IMR-90 (cell line): ENCODE results near the gene GLRA3. TPM values are rescaled to one million over a fixed set of nuclear protein-coding genes. Genes with fewer than 3 reads are reported as not detected.

Experiments
- ATAC-seq: fragments of 200-7000 bp; cut with Tn5 transposase; 2 replicates; pipeline ENCODE4 v1.9.1; 2020; ENCODE audit warnings: low read depth, mild to moderate bottlenecking, moderate library complexity
- BruUV-seq: library from RNA; stranded (reverse); fragments of 400-500 nt; replicated peaks from 2 replicates; lab custom pipeline; 2021; lab: Mats Ljungman, UMichigan
- CTCF ChIA-PET: fragments of 300-600 bp; formaldehyde crosslinking; extraction: SDS; loops from one replicate; lab custom pipeline; 2021; ENCODE audit warnings: antibody characterized with exemption; lab: Yijun Ruan, JAX
- POLR2A ChIA-PET: fragments of 300-600 bp; sonication (Branson Sonifier 250); formaldehyde crosslinking; loops from one replicate; lab custom pipeline; 2022; ENCODE audit warnings: antibody characterized with exemption; ENCODE audit not compliant: unreplicated experiment; lab: Charles Lee
- DNase-seq: peaks from one replicate; pipeline ENCODE4 v3.0.0; 2013
- H2AFZ ChIP-seq: replicated peaks from 2 replicates; pipeline ENCODE3; 2013; ENCODE audit warnings: low read length, mild to moderate bottlenecking; ENCODE audit not compliant: poor library complexity
- H2AK5ac ChIP-seq: 2 replicates; pipeline ENCODE4 v1.6.1; 2013; ENCODE audit warnings: low read depth, low read length, inconsistent platforms
- H2AK9ac ChIP-seq: replicated peaks from 2 replicates; pipeline ENCODE3; 2013; ENCODE audit warnings: mild to moderate bottlenecking, low read depth, low read length, moderate library complexity; ENCODE audit not compliant: poor library complexity
- H2BK120ac ChIP-seq: 2 replicates; pipeline ENCODE4 v1.6.1; 2013; ENCODE audit warnings: low read depth, low read length, inconsistent platforms
- H2BK15ac ChIP-seq: 3 replicates; pipeline ENCODE4 v1.6.1; 2013; ENCODE audit warnings: low read depth, low read length, inconsistent platforms
- H2BK20ac ChIP-seq: 2 replicates; pipeline ENCODE4 v1.6.1; 2013; ENCODE audit warnings: low read depth, mild to moderate bottlenecking, inconsistent platforms, low read length, moderate library complexity
- H2BK5ac ChIP-seq: 2 replicates; pipeline ENCODE4 v1.6.1; 2013; ENCODE audit warnings: mild to moderate bottlenecking, low read depth, low read length, inconsistent platforms; ENCODE audit not compliant: poor library complexity, severe bottlenecking
- H3K14ac ChIP-seq: replicated peaks from 2 replicates; pipeline ENCODE4 v1.6.1; 2013; ENCODE audit warnings: low read depth, low read length, inconsistent platforms
- H3K18ac ChIP-seq: 2 replicates; pipeline ENCODE4 v1.6.1; 2013; ENCODE audit warnings: low read depth, low read length, control low read depth
- H3K23ac ChIP-seq: 2 replicates; pipeline ENCODE4 v1.6.1; 2013; ENCODE audit warnings: low read depth, low read length, inconsistent platforms
- H3K27ac ChIP-seq: 2 replicates; pipeline ENCODE4 v1.5.1; 2013; ENCODE audit warnings: mild to moderate bottlenecking, control low read depth, low read length; ENCODE audit not compliant: insufficient read depth
- H3K27me3 ChIP-seq: 2 replicates; pipeline ENCODE4 v1.6.1; 2013; ENCODE audit warnings: low read length; ENCODE audit not compliant: control insufficient read depth, insufficient read depth
- H3K36me3 ChIP-seq: 2 replicates; pipeline ENCODE4 v1.6.1; 2013; ENCODE audit warnings: low read length, mixed read lengths; ENCODE audit not compliant: control insufficient read depth, insufficient read depth
- H3K4ac ChIP-seq: 2 replicates; pipeline ENCODE4 v1.6.1; 2013; ENCODE audit warnings: low read depth, low read length, inconsistent platforms
- H3K4me1 ChIP-seq: 2 replicates; pipeline ENCODE4 v1.6.1; 2013; ENCODE audit warnings: low read length, mixed read lengths; ENCODE audit not compliant: control insufficient read depth, insufficient read depth
- H3K4me2 ChIP-seq: 2 replicates; pipeline ENCODE4 v1.6.1; 2013; ENCODE audit warnings: low read depth, mild to moderate bottlenecking, control low read depth, low read length, moderate library complexity
- H3K4me3 ChIP-seq: 2 replicates; pipeline ENCODE4 v1.5.1; 2013; ENCODE audit warnings: low read depth, mild to moderate bottlenecking, control low read depth, low read length, moderate library complexity; ENCODE audit not compliant: insufficient read depth
- H3K56ac ChIP-seq: 2 replicates; pipeline ENCODE4 v1.6.1; 2013; ENCODE audit warnings: low read length, inconsistent platforms; ENCODE audit not compliant: insufficient read depth; ENCODE audit errors: extremely low read depth
- H3K79me1 ChIP-seq, 2 experiments: 2 replicates each; pipeline ENCODE4 v1.6.1; 2013; ENCODE audit warnings: low read length in 2 of 2, inconsistent platforms in 1 of 2, low read depth in 1 of 2
- H3K9ac ChIP-seq: 2 replicates; pipeline ENCODE4 v1.6.1; 2013; ENCODE audit warnings: low read depth, low read length, control low read depth
- H3K9me1 ChIP-seq: 2 replicates; pipeline ENCODE4 v1.6.1; 2013; ENCODE audit warnings: low read length, inconsistent platforms; ENCODE audit not compliant: insufficient read depth
- H3K9me3 ChIP-seq: 2 replicates; pipeline ENCODE4 v1.6.1; 2013; ENCODE audit warnings: low read length; ENCODE audit not compliant: control insufficient read depth, insufficient read depth
- H4K20me1 ChIP-seq: 2 replicates; pipeline ENCODE4 v1.6.1; 2013; ENCODE audit warnings: low read length, inconsistent platforms; ENCODE audit not compliant: insufficient read depth
- H4K5ac ChIP-seq: 2 replicates; pipeline ENCODE4 v1.6.1; 2013; ENCODE audit warnings: mild to moderate bottlenecking, low read depth, low read length, control low read depth
- H4K8ac ChIP-seq, 2 experiments: 2 replicates each; pipeline ENCODE4 v1.6.1; 2013; ENCODE audit warnings: low read depth in 2 of 2, low read length in 2 of 2, control low read depth in 1 of 2, inconsistent platforms in 1 of 2
- H4K91ac ChIP-seq: 2 replicates; pipeline ENCODE4 v1.6.1; 2013; ENCODE audit warnings: low read depth, low read length, inconsistent platforms; ENCODE audit not compliant: insufficient read depth
- BHLHE40 ChIP-seq: fragments of 150-350 bp; IDR thresholded peaks from 2 replicates; pipeline ENCODE4 v1.6.1; 2016; ENCODE audit warnings: mild to moderate bottlenecking, low read depth, low read length
- CEBPB ChIP-seq: IDR thresholded peaks from 2 replicates; pipeline ENCODE4 v1.6.1; 2012; ENCODE audit warnings: low read depth, low read length, improper control_type of control experiment
- CHD1 ChIP-seq: IDR thresholded peaks from 2 replicates; pipeline ENCODE4 v1.6.1; 2012; ENCODE audit warnings: low read depth, low read length, improper control_type of control experiment
- ELK1 ChIP-seq: fragments of 150-350 bp; IDR thresholded peaks from 2 replicates; pipeline ENCODE4 v1.6.1; 2016; ENCODE audit warnings: low read depth, mild to moderate bottlenecking, low read length, moderate library complexity, borderline replicate concordance
- FOS ChIP-seq: fragments of 150-350 bp; IDR thresholded peaks from 2 replicates; pipeline ENCODE4 v1.6.1; 2016; ENCODE audit warnings: low read depth, low read length
- MAFK ChIP-seq: IDR thresholded peaks from 2 replicates; pipeline ENCODE4 v1.6.1; 2012; ENCODE audit warnings: low read depth, low read length, improper control_type of control experiment
- MAZ ChIP-seq: IDR thresholded peaks from 2 replicates; pipeline ENCODE4 v1.6.1; 2012; ENCODE audit warnings: low read depth, mild to moderate bottlenecking, low read length, improper control_type of control experiment, moderate library complexity, borderline replicate concordance
- MXI1 ChIP-seq: IDR thresholded peaks from 2 replicates; pipeline ENCODE4 v1.6.1; 2012; ENCODE audit warnings: low read depth, mild to moderate bottlenecking, low read length, moderate library complexity, borderline replicate concordance
- NFE2L2 ChIP-seq: fragments of 150-350 bp; IDR thresholded peaks from 2 replicates; pipeline ENCODE4 v1.6.1; 2016; ENCODE audit warnings: low read depth, mild to moderate bottlenecking, low read length
- POLR2A ChIP-seq: IDR thresholded peaks from 2 replicates; pipeline ENCODE4 v1.6.1; 2012; ENCODE audit warnings: mild to moderate bottlenecking, low read depth, low read length
- RAD21 ChIP-seq: IDR thresholded peaks from 2 replicates; pipeline ENCODE4 v1.6.1; 2012; ENCODE audit warnings: low read length, improper control_type of control experiment
- RCOR1 ChIP-seq: IDR thresholded peaks from 2 replicates; pipeline ENCODE4 v1.6.1; 2012; ENCODE audit warnings: mild to moderate bottlenecking, low read length, improper control_type of control experiment; ENCODE audit not compliant: insufficient replicate concordance
- RFX5 ChIP-seq: IDR thresholded peaks from 2 replicates; pipeline ENCODE4 v1.8.0; 2012; ENCODE audit warnings: low read depth, mild to moderate bottlenecking, low read length, moderate library complexity
- SMC3 ChIP-seq: fragments of 150-350 bp; IDR thresholded peaks from 2 replicates; pipeline ENCODE4 v1.6.1; 2016; ENCODE audit warnings: low read depth, mild to moderate bottlenecking, antibody characterized with exemption, low read length, moderate library complexity
- USF2 ChIP-seq: fragments of 150-350 bp; IDR thresholded peaks from 2 replicates; pipeline ENCODE4 v1.6.1; 2017; ENCODE audit warnings: mild to moderate bottlenecking, antibody characterized with exemption, low read length, low read depth
- WGBS, 2 experiments: methylation state at CpG; one replicate each; pipeline versions ENCODE4 v1.1.5 to v1.1.7; 2013; ENCODE audit warnings: missing lambda C conversion rate in 2 of 2; ENCODE audit not compliant: insufficient read length in 1 of 2; ENCODE audit errors: extremely low coverage in 2 of 2; 5-methylcytosine and 5-hydroxymethylcytosine counted together
- dilution Hi-C: fragments of 300-500 bp; cut with HindIII; formaldehyde crosslinking; loops from one replicate; pipeline ENCODE4 v1.14.3; 2018; ENCODE audit warnings: low sequenced_read_pairs; ENCODE audit not compliant: unreplicated experiment
- in situ Hi-C: fragments of 300-500 bp; cut with MboI; formaldehyde crosslinking; loops from 3 replicates; pipeline ENCODE4 v1.14.3; 2019; ENCODE audit warnings: low sequenced_read_pairs, inconsistent platforms, mixed read lengths
- intact Hi-C: fragments of 100-400 bp; cut with micrococcal nuclease; formaldehyde crosslinking; loops from 2 replicates; pipeline ENCODE4 v1.10.0; 2022
- polyA plus RNA-seq, 3 experiments: library from polyadenylated mRNA; depleted of rRNA; stranded (reverse); fragments of >200 nt; gene quantifications; 2 replicates each; pipeline ENCODE4 v1.2.3, GENCODE V29; 2012; ENCODE audit warnings: low replicate concordance in 1 of 3
- total RNA-seq: library from RNA; depleted of rRNA; stranded (reverse); fragments of >200 nt; gene quantifications from 2 replicates; pipeline ENCODE4 v1.2.3, GENCODE V29; 2012
- TF ChIP-seq, protein P1 (sequence below): conservative IDR thresholded peaks from 2 replicates; pipeline ENCODE4 v1.5.1; 2012; ENCODE audit warnings: mild to moderate bottlenecking, low read depth, low read length, improper control_type of control experiment

The GLRA3 gene
- total and polyA plus RNA-seq, 2 of the 4 experiments (the other 2 are of a cell fraction), result not detected

GRCh38 chr4:174815282-174815681 is 13.8 kb downstream of the GLRA3 start:
- ATAC-seq (no peak), DNase-seq (no peak)
- H4K91ac ChIP-seq, result no peak overlapping the region
- H3K36me3 ChIP-seq, result no peaks in the 10 kb centered on the region
- in situ Hi-C loops, result no loop called here
- BruUV-seq, result no TSS peak
- H3K79me1 ChIP-seq, result no peaks in the 10 kb centered on the region
- H3K18ac ChIP-seq, result no peak overlapping the region
- no peak overlapping the region for H3K4me2 ChIP-seq
- H3K4ac ChIP-seq, result no peak overlapping the region
- dilution Hi-C loops, result no loop called here
- no peak overlapping the region for H3K14ac ChIP-seq
- no peak for TF ChIP-seq RAD21
- TF ChIP-seq POLR2A, result no peak
- no peak for TF ChIP-seq FOS
- TF ChIP-seq USF2, result no peak
- TF ChIP-seq RFX5, result no peak
- TF ChIP-seq CHD1, result no peak
- TF ChIP-seq NFE2L2, result no peak
- TF ChIP-seq, protein P1, sequence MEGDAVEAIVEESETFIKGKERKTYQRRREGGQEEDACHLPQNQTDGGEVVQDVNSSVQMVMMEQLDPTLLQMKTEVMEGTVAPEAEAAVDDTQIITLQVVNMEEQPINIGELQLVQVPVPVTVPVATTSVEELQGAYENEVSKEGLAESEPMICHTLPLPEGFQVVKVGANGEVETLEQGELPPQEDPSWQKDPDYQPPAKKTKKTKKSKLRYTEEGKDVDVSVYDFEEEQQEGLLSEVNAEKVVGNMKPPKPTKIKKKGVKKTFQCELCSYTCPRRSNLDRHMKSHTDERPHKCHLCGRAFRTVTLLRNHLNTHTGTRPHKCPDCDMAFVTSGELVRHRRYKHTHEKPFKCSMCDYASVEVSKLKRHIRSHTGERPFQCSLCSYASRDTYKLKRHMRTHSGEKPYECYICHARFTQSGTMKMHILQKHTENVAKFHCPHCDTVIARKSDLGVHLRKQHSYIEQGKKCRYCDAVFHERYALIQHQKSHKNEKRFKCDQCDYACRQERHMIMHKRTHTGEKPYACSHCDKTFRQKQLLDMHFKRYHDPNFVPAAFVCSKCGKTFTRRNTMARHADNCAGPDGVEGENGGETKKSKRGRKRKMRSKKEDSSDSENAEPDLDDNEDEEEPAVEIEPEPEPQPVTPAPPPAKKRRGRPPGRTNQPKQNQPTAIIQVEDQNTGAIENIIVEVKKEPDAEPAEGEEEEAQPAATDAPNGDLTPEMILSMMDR, result no peak
- TF ChIP-seq BHLHE40, result no peak
- TF ChIP-seq MXI1, result no peak
- no peak for TF ChIP-seq ELK1
- TF ChIP-seq SMC3, result no peak
- no peak for TF ChIP-seq CEBPB
- no peak for TF ChIP-seq MAFK
- TF ChIP-seq MAZ, result no peak
- TF ChIP-seq RCOR1, result no peak
- WGBS, 2 experiments, result no CpG with 5 or more reads among the region's 3 CpGs
- no peaks in the 10 kb centered on the region for H3K9me1 ChIP-seq
- CTCF ChIA-PET, result no interaction called here
- no peak overlapping the region for H3K9ac ChIP-seq
- H2AK5ac ChIP-seq, result no peak overlapping the region
- H2BK20ac ChIP-seq, result no peak overlapping the region
- H4K8ac ChIP-seq, result no peak overlapping the region
- intact Hi-C loops, result no loop called here
- H2BK15ac ChIP-seq, result no peak overlapping the region
- no peak overlapping the region for H2BK5ac ChIP-seq
- H3K56ac ChIP-seq, result no peak overlapping the region
- H3K27ac ChIP-seq, result no peak overlapping the region
- H3K4me1 ChIP-seq, result no peaks in the 10 kb centered on the region
- H3K27me3 ChIP-seq, result no peaks in the 10 kb centered on the region
- H3K4me3 ChIP-seq, result no peak overlapping the region
- no peak overlapping the region for H2AK9ac ChIP-seq
- no peak overlapping the region for H2AFZ ChIP-seq
- no peak overlapping the region for H4K5ac ChIP-seq
- POLR2A ChIA-PET, result no interaction called here
- H4K20me1 ChIP-seq, result no peaks in the 10 kb centered on the region
- no peak overlapping the region for H3K23ac ChIP-seq
- H2BK120ac ChIP-seq, result no peak overlapping the region
- peaks cover 13% of the 10 kb centered on the region for H3K9me3 ChIP-seq
